Tibial nerve (tissue), 4 donors: ENCODE data around the gene WDR81. TPM values are rescaled to one million over a fixed set of nuclear protein-coding genes. Genes with fewer than 3 reads are reported as not detected.

Source experiments
- DNase-seq, 2 donors: peaks; one replicate each; pipeline ENCODE4 v3.0.0-alpha.2; 2019; ENCODE audit warnings: low spot score in 2 of 2
- H3K27ac ChIP-seq, 4 donors: fragments of 200-600 bp; sonication (generic) in 3 of 4; one replicate each; pipeline ENCODE4 v1.5.1; 2017 to 2019; ENCODE audit warnings: mild to moderate bottlenecking in 1 of 4
- H3K27me3 ChIP-seq, 2 donors: fragments of 200-600 bp; sonication (generic) in 1 of 2; one replicate each; pipeline versions ENCODE4 v1.5.1 to v1.6.0; 2017 to 2019
- H3K36me3 ChIP-seq, 3 donors: fragments of 200-600 bp; sonication (generic); one replicate each; pipeline ENCODE4 v1.5.1; 2018 to 2019
- H3K4me1 ChIP-seq, 4 donors: fragments of 200-600 bp; sonication (generic) in 3 of 4; one replicate each; pipeline ENCODE4 v1.5.1; 2017 to 2019
- H3K4me3 ChIP-seq, 4 donors: fragments of 200-600 bp; sonication (generic) in 3 of 4; one replicate each; pipeline ENCODE4 v1.5.1; 2017 to 2019; ENCODE audit warnings: mild to moderate bottlenecking in 1 of 4, moderate library complexity in 1 of 4
- H3K9me3 ChIP-seq, 4 donors: fragments of 200-600 bp; sonication (generic) in 3 of 4; one replicate each; pipeline ENCODE4 v1.5.1; 2017 to 2019
- CTCF ChIP-seq, 5 experiments: fragments of 200-600 bp in 3 of 5; fragments of 450-650 bp in 2 of 5; sonication (generic) in 3 of 5; IDR thresholded peaks; one replicate each; pipeline ENCODE4 v1.5.1; 2016 to 2019; ENCODE audit warnings: antibody characterized with exemption in 5 of 5, mild to moderate bottlenecking in 3 of 5, moderate library complexity in 2 of 5
- EP300 ChIP-seq, 2 donors: sonication (generic); formaldehyde crosslinking; IDR thresholded peaks; one replicate each; pipeline ENCODE4 v1.6.1; 2017; ENCODE audit warnings: antibody characterized with exemption in 2 of 2, mild to moderate bottlenecking in 1 of 2
- POLR2A ChIP-seq, 2 donors: fragments of 450-650 bp; IDR thresholded peaks; one replicate each; pipeline ENCODE4 v1.6.1; 2017; ENCODE audit warnings: antibody characterized with exemption in 2 of 2, mild to moderate bottlenecking in 2 of 2, moderate library complexity in 2 of 2
- WGBS, 2 donors: methylation state at CpG; one replicate each; pipeline ENCODE4 v1.1.5; 2018; 5-methylcytosine and 5-hydroxymethylcytosine counted together
- total RNA-seq, 4 donors: library from RNA; depleted of rRNA; stranded (reverse); fragments of >200 nt; gene quantifications; one replicate each; pipeline ENCODE4 v1.1.0, GENCODE V29; 2016

WDR81 gene
- total RNA-seq, 4 donors from 2014 or later = 54.4 to 111 (median 92.0) TPM

- no peaks in the 10 kb centered on the region for H3K9me3 ChIP-seq
- no peak for DNase-seq
- TF ChIP-seq EP300 (IDR thresholded peaks at IDR 0.05) (no peak), POLR2A (IDR thresholded peaks at IDR 0.05) (no peak), CTCF (IDR thresholded peaks at IDR 0.05) (no peak)
- WGBS, 2 donors = 49% methylated on average over 9 to 15 of the region's 15 CpGs
- no peaks in the 10 kb centered on the region for H3K27me3 ChIP-seq
- peak overlapping the region; percentile 87 to 98 (median 92) for H3K27ac ChIP-seq
- peaks cover 0 to 61% (median 26%) of the 10 kb centered on the region in 4 donors for H3K4me1 ChIP-seq
- peak overlapping the region in 1 of 4 donors; percentile 43 for H3K4me3 ChIP-seq
- peaks cover 4 to 88% (median 6%) of the 10 kb centered on the region in 3 donors for H3K36me3 ChIP-seq
Measured at GRCh38 chr17:1729966-1730325, 5.4 kb downstream of the WDR81 start.

GRCh38 chr17:1730326-1731193, 6.1 kb downstream of the WDR81 start:
- Histone ChIP-seq H3K9me3 (no peaks in the 10 kb centered on the region), H3K4me3 (peak overlapping the region in 3 of 4 donors; percentile 16 to 43 (median 26)), H3K27ac (peak overlapping the region; percentile 87 to 98 (median 92)), H3K4me1 (peaks cover 0 to 60% (median 20%) of the 10 kb centered on the region in 4 donors), H3K27me3 (no peaks in the 10 kb centered on the region), H3K36me3 (peaks cover 4 to 94% (median 6%) of the 10 kb centered on the region in 3 donors)
- peak; percentile 46 to 73 for TF ChIP-seq POLR2A (IDR thresholded peaks at IDR 0.05)
- no peak for TF ChIP-seq CTCF (IDR thresholded peaks at IDR 0.05)
- TF ChIP-seq EP300 (IDR thresholded peaks at IDR 0.05) = peak; percentile 35 to 88
- 56 to 79% methylated on average over 15 to 36 of the region's 40 CpGs for WGBS, 2 donors
- peak; percentile 94 to 96 for DNase-seq

GRCh38 chr17:1731194-1731506, 6.6 kb downstream of the WDR81 start:
- no peak for DNase-seq
- peak overlapping the region; percentile 87 to 98 (median 92) for H3K27ac ChIP-seq
- peaks cover 0 to 60% (median 19%) of the 10 kb centered on the region in 4 donors for H3K4me1 ChIP-seq
- TF ChIP-seq EP300 (IDR thresholded peaks at IDR 0.05) (no peak), CTCF (IDR thresholded peaks at IDR 0.05) (no peak), POLR2A (IDR thresholded peaks at IDR 0.05) (no peak)
- H3K9me3 ChIP-seq = no peaks in the 10 kb centered on the region
- no peaks in the 10 kb centered on the region for H3K27me3 ChIP-seq
- H3K4me3 ChIP-seq = peak overlapping the region in 1 of 4 donors; percentile 43
- H3K36me3 ChIP-seq = peaks cover 4 to 97% (median 6%) of the 10 kb centered on the region in 3 donors
- WGBS, 2 donors = 81% methylated on average over 10 of the region's 10 CpGs

- no peak for TF ChIP-seq POLR2A (IDR thresholded peaks at IDR 0.05)
- WGBS, 2 donors = 89 to 92% methylated on average over 19 to 21 of the region's 22 CpGs
- Histone ChIP-seq H3K36me3 (peaks cover 2 to 95% (median 4%) of the 10 kb centered on the region in 3 donors), H3K27me3 (no peaks in the 10 kb centered on the region), H3K4me1 (peaks cover 0 to 60% (median 28%) of the 10 kb centered on the region in 4 donors), H3K9me3 (no peaks in the 10 kb centered on the region), H3K4me3 (no peak overlapping the region), H3K27ac (peak overlapping the region in 1 of 4 donors; percentile 31)
- no peak for DNase-seq
Measured at GRCh38 chr17:1732241-1732832, 7.8 kb downstream of the WDR81 start.

- 69 to 83% methylated on average over 11 of the region's 11 CpGs for whole genome bisulfite sequencing, 2 donors
- Histone ChIP-seq H3K9me3 (no peaks in the 10 kb centered on the region), H3K27ac (peak overlapping the region in 1 of 4 donors; percentile 31), H3K36me3 (peaks cover 2 to 95% (median 4%) of the 10 kb centered on the region in 3 donors), H3K4me1 (peaks cover 0 to 60% (median 27%) of the 10 kb centered on the region in 4 donors), H3K27me3 (no peaks in the 10 kb centered on the region), H3K4me3 (no peak overlapping the region)
- TF ChIP-seq CTCF (IDR thresholded peaks at IDR 0.05) (no peak), POLR2A (IDR thresholded peaks at IDR 0.05) (no peak), EP300 (IDR thresholded peaks at IDR 0.05) (no peak)
- DNase-seq = no peak
Measured at GRCh38 chr17:1732833-1733321, 8.4 kb downstream of the WDR81 start.
